NCI-H2081 treated with DMSO at 0.1 percent for 48 hours (cell line): Measurements from ENCODE around the gene XAGE3.

Source experiments
- DNase-seq: peaks from one replicate; lab custom pipeline; 2025; lab: John Stamatoyannopoulos, UW

Gene XAGE3

DNA sequence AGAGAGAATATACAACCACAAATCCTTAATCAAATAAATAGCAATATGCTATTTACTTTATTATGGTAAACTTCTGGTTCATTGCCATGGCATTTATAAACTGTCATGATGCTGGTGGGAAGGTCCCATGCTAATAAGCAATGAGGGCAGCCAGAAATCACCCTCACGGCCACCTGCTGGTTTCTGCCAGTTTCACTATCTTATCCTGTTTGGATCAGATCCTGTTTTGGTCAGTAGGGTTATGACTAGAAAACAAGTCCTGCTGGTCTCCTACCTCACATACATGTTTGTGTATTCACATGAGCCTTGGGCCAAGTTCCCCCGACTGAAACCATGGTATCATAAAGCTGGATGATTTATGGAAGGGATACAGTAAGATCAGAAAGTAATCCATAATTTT is 28.7 kb downstream of the XAGE3 start:
- DNase-seq, result no peak

DNA sequence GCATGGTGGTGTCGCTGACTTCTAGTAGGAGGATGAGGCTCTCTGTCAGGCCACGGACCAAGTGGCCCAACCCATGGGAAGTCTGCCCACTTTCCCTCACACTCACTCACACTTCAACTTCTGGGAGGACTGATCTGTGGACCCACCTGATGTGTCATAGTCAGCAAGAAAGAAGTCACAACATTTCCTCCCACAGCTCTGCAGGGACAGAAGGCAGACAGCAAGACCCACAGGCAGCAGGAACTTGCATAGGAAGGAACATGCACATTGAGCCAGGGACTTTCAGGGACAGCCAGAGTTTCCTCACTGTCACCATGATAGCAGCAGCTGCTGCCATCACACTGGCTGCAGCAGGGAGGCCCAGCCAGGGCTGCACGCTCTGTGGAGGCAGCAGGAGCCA is 37.3 kb downstream of the XAGE3 start:
- no peak for DNase-seq

DNA sequence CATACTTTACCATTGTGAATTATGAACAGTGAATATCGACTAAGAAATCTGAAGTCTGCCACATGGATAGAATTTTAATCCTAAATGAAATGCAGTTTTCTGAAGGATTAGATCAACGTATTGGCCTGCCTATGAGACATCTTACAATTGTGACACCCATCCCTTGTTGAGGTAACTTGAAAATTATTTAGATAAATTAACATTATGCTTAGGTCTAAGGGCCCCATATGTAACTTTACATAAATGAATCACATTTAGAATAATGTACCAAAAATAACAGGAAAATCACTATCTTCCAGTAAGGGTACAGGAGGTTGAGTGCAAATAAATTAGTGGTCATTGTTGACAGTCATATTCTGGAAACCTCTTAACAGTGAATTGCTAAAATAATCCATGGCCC is 43.3 kb downstream of the XAGE3 start:
- DNase-seq, result no peak

DNA sequence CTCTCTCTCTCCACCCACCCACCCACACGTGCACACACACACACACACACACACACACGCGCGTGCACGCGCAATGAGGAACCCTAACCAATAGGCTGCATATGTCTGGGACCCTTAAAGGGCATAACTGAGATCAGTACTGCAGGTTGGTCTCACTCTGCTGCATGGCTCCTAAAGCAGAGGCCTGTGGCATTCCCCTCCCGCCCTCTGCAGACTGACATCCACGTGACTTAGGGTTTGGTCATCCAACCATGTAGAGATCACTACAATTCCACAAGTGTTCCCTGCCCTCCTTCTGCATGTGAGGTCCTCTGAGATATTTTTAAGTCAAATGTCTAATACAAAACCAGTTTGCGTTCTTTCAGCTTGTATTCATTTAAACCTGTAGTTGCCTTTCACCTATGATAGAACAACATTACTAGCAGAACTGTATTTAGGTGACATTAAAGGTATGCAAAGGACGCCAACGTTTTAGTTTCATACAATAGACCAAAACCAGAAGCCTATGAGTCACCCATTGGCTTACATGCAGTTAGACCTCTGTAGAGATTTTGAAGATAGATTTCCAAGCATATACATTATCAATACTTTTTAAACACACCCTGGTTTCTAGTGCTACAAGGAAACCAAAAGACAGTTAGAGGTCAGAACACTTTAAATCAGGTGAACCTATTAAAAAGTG is 46.7 kb downstream of the XAGE3 start:
- no peak for DNase-seq

DNA sequence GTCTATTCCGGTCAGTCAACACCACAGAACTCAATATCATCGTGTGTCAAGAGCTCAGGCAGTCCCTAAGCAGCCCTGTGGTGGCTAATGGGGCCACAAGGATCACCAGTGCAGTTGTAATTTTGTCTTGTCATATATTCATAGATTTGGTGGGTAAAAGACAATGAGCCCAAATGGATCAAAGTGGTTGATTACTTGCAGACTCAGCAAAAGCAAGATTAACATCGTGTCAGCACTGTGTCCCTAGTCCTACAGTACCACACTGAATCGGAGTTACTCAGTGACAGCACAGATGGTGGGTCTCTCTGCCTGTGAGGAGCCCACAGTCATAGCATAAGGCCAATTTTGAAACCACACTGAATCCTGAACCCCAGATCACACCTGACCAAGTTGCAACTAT is 48.1 kb downstream of the XAGE3 start:
- no peak for DNase-seq
